GM23338 (cell line): ENCODE measurements around the gene SPINK14. TPM values are rescaled to one million over a fixed set of nuclear protein-coding genes. Genes with fewer than 3 reads are reported as not detected.

Experiments used
- ATAC-seq: fragments of 200-7000 bp; cut with Tn5 transposase; 3 replicates; pipeline ENCODE4 v1.9.1; 2020
- DNase-seq: peaks from one replicate; pipeline ENCODE4 v3.0.0-alpha.2; 2015; ENCODE audit warnings: low spot score
- H2AFZ ChIP-seq: fragments of 200-600 bp; sonication (generic); 2 replicates; pipeline ENCODE4 v1.8.0; 2016; ENCODE audit warnings: antibody characterized with exemption, mild to moderate bottlenecking, moderate library complexity
- H3F3A ChIP-seq: fragments of 200-600 bp; sonication (generic); replicated peaks from 2 replicates; pipeline ENCODE4 v1.8.0; 2017; ENCODE audit warnings: antibody characterized with exemption, mixed run types, low read depth
- H3K27ac ChIP-seq: fragments of 200-600 bp; sonication (generic); 2 replicates; pipeline ENCODE4 v1.6.1; 2016; ENCODE audit warnings: low read depth
- H3K27me3 ChIP-seq: fragments of 200-600 bp; sonication (generic); 2 replicates; pipeline ENCODE4 v1.8.0; 2016; ENCODE audit warnings: mild to moderate bottlenecking, mixed run types, moderate library complexity; ENCODE audit not compliant: insufficient read depth
- H3K36me3 ChIP-seq: fragments of 200-600 bp; sonication (generic); 2 replicates; pipeline ENCODE4 v1.8.0; 2016; ENCODE audit warnings: mild to moderate bottlenecking; ENCODE audit not compliant: insufficient read depth
- H3K4me1 ChIP-seq: fragments of 200-600 bp; sonication (generic); 2 replicates; pipeline ENCODE4 v1.8.0; 2016; ENCODE audit warnings: mild to moderate bottlenecking, moderate library complexity; ENCODE audit not compliant: insufficient read depth
- H3K4me2 ChIP-seq: fragments of 200-600 bp; sonication (generic); 2 replicates; pipeline ENCODE4 v1.7.1; 2017; ENCODE audit warnings: mixed run types
- H3K4me3 ChIP-seq: fragments of 200-600 bp; sonication (generic); 2 replicates; pipeline ENCODE4 v1.6.1; 2016; ENCODE audit warnings: mixed run types
- H3K79me2 ChIP-seq: fragments of 200-600 bp; sonication (generic); replicated peaks from 2 replicates; pipeline ENCODE4 v1.8.0; 2017; ENCODE audit warnings: mild to moderate bottlenecking; ENCODE audit not compliant: insufficient read depth
- H3K9me2 ChIP-seq: fragments of 200-600 bp; sonication (generic); 2 replicates; pipeline ENCODE4 v1.8.0; 2017; ENCODE audit not compliant: insufficient read depth
- H4K20me1 ChIP-seq: fragments of 200-600 bp; sonication (generic); replicated peaks from 2 replicates; pipeline ENCODE4 v1.8.0; 2017; ENCODE audit warnings: mild to moderate bottlenecking; ENCODE audit not compliant: insufficient read depth
- H3K27ac Mint-ChIP-seq: 2 replicates; pipeline ENCODE4 v1.8.0; 2020; ENCODE audit warnings: inconsistent platforms, mild to moderate bottlenecking, moderate library complexity, mixed read lengths
- H3K27me3 Mint-ChIP-seq: 3 replicates; pipeline ENCODE4 v1.8.0; 2022; ENCODE audit warnings: low read depth, mild to moderate bottlenecking, moderate library complexity, mixed read lengths, inconsistent platforms; ENCODE audit not compliant: insufficient read depth, poor library complexity
- H3K36me3 Mint-ChIP-seq: 3 replicates; pipeline ENCODE4 v1.8.0; 2021; ENCODE audit warnings: low read depth, mild to moderate bottlenecking, inconsistent platforms, moderate library complexity, mixed read lengths
- H3K4me1 Mint-ChIP-seq: 3 replicates; pipeline ENCODE4 v1.8.0; 2020; ENCODE audit warnings: mild to moderate bottlenecking, inconsistent platforms, mixed read lengths
- H3K4me3 Mint-ChIP-seq: 3 replicates; pipeline ENCODE4 v1.8.0; 2021; ENCODE audit warnings: moderate library complexity, mild to moderate bottlenecking, inconsistent platforms, mixed read lengths
- H3K9me3 Mint-ChIP-seq: 3 replicates; pipeline ENCODE4 v1.8.0; 2020; ENCODE audit warnings: moderate library complexity, mild to moderate bottlenecking, inconsistent platforms, mixed read lengths
- CREB1 ChIP-seq: fragments of 250-450 bp; sonication (Bioruptor Pico); IDR thresholded peaks from 2 replicates; pipeline ENCODE4 v1.5.0; 2020; ENCODE audit warnings: low read depth, mild to moderate bottlenecking, moderate library complexity
- EZH2 ChIP-seq: fragments of 200-600 bp; sonication (generic); IDR thresholded peaks from one replicate; pipeline ENCODE4 v1.8.0; 2017; ENCODE audit warnings: antibody characterized with exemption, mild to moderate bottlenecking, low read depth; ENCODE audit not compliant: unreplicated experiment
- EZH2phosphoT487 ChIP-seq: fragments of 200-600 bp; sonication (generic); IDR thresholded peaks from one replicate; pipeline ENCODE4 v1.8.1; 2018; ENCODE audit warnings: antibody characterized with exemption; ENCODE audit not compliant: unreplicated experiment
- JUNB ChIP-seq: IDR thresholded peaks from one replicate; pipeline ENCODE4 v1.6.1; 2016; ENCODE audit warnings: antibody characterized with exemption; ENCODE audit not compliant: unreplicated experiment
- NANOG ChIP-seq: IDR thresholded peaks from 2 replicates; pipeline ENCODE4 v1.6.1; 2016; ENCODE audit warnings: antibody characterized with exemption, borderline replicate concordance
- STAT1 ChIP-seq: IDR thresholded peaks from one replicate; pipeline ENCODE4 v1.6.1; 2016; ENCODE audit warnings: antibody characterized with exemption; ENCODE audit not compliant: unreplicated experiment
- ZNF331 ChIP-seq: fragments of 250-450 bp; sonication (Bioruptor Pico); IDR thresholded peaks from 2 replicates; pipeline ENCODE4 v1.5.0; 2020; ENCODE audit warnings: low read depth, mild to moderate bottlenecking, moderate library complexity
- polyA plus RNA-seq: library from polyadenylated mRNA; unstranded; fragments of >200 nt; fragmentation: Nextera tagmentation; extraction: Ambion mirVana; gene quantifications from 2 replicates; pipeline ENCODE4 v1.2.1, GENCODE V29; 2016
- total RNA-seq: library from RNA; depleted of rRNA; stranded (reverse); fragments of >200 nt; shearing (Covaris generic); gene quantifications from 2 replicates; pipeline ENCODE4 v1.2.3, GENCODE V29; 2014
- TF ChIP-seq, protein P1 (sequence below): IDR thresholded peaks from 2 replicates; pipeline ENCODE4 v1.6.1; 2016; ENCODE audit warnings: antibody characterized with exemption
- TF ChIP-seq, protein P2 (sequence below), 2 experiments: fragments of 200-600 bp in 1 of 2; sonication (generic) in 1 of 2; conservative IDR thresholded peaks; 2 replicates each; pipeline versions ENCODE4 v1.5.1 to v1.6.1; 2016 to 2017; ENCODE audit warnings: antibody characterized with exemption in 2 of 2, low read depth in 2 of 2, mild to moderate bottlenecking in 2 of 2, moderate library complexity in 1 of 2
- TF ChIP-seq, protein P3 (sequence below): fragments of 250-450 bp; sonication (Bioruptor Pico); IDR thresholded peaks from 2 replicates; pipeline ENCODE4 v1.5.0; 2020; ENCODE audit warnings: mild to moderate bottlenecking, moderate library complexity

The SPINK14 gene
- total and polyA plus RNA-seq, 2 experiments from 2014 or later = not detected

DNA sequence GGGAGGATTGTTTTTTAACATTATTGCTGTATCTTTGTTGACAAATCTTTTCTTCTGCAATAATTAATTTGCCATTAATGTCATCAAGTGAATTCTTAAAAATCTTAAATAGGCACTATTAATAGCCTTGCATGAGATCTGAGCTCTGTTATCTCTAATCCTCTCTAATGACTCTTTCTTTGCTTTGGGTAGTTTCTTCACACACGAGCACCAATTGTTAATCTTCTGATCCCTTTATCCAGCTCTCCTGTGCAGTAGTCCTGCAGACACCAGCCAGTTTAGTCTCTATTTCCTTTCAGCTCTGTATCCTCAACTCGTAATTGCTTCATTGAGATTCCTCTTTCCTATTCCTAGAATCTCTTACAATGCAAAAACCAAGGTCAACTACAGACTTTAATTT lies 8.1 kb downstream of the SPINK14 start:
- Histone ChIP-seq H3K27ac (no peak overlapping the region), H4K20me1 (no peaks in the 10 kb centered on the region), H3K4me1 (no peaks in the 10 kb centered on the region), H3K4me2 (no peak overlapping the region), H2AFZ (no peak overlapping the region), H3K79me2 (no peaks in the 10 kb centered on the region), H3K36me3 (no peaks in the 10 kb centered on the region), H3K9me2 (no peaks in the 10 kb centered on the region; the same call in 1 of the 2 replicates), H3K27me3 (no peaks in the 10 kb centered on the region), H3F3A (no peaks in the 10 kb centered on the region), H3K4me3 (no peak overlapping the region)
- Mint-ChIP-seq H3K27me3 (peaks cover 2% of the 10 kb centered on the region), H3K36me3 (no peaks in the 10 kb centered on the region), H3K9me3 (no peaks in the 10 kb centered on the region), H3K27ac (no peak overlapping the region), H3K4me3 (no peak overlapping the region), H3K4me1 (no peaks in the 10 kb centered on the region)
- DNase-seq (no peak), ATAC-seq (no peak)
- TF ChIP-seq, protein P1, sequence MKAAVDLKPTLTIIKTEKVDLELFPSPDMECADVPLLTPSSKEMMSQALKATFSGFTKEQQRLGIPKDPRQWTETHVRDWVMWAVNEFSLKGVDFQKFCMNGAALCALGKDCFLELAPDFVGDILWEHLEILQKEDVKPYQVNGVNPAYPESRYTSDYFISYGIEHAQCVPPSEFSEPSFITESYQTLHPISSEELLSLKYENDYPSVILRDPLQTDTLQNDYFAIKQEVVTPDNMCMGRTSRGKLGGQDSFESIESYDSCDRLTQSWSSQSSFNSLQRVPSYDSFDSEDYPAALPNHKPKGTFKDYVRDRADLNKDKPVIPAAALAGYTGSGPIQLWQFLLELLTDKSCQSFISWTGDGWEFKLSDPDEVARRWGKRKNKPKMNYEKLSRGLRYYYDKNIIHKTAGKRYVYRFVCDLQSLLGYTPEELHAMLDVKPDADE = no peak
- no peak for TF ChIP-seq EZH2phosphoT487
- no peak for TF ChIP-seq JUNB
- TF ChIP-seq, protein P2, sequence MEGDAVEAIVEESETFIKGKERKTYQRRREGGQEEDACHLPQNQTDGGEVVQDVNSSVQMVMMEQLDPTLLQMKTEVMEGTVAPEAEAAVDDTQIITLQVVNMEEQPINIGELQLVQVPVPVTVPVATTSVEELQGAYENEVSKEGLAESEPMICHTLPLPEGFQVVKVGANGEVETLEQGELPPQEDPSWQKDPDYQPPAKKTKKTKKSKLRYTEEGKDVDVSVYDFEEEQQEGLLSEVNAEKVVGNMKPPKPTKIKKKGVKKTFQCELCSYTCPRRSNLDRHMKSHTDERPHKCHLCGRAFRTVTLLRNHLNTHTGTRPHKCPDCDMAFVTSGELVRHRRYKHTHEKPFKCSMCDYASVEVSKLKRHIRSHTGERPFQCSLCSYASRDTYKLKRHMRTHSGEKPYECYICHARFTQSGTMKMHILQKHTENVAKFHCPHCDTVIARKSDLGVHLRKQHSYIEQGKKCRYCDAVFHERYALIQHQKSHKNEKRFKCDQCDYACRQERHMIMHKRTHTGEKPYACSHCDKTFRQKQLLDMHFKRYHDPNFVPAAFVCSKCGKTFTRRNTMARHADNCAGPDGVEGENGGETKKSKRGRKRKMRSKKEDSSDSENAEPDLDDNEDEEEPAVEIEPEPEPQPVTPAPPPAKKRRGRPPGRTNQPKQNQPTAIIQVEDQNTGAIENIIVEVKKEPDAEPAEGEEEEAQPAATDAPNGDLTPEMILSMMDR (conservative IDR thresholded peaks at IDR 0.05; ENCODE audit: low read depth in 2 of 2) = no peak
- no peak for TF ChIP-seq EZH2
- TF ChIP-seq STAT1 = no peak
- no peak for TF ChIP-seq ZNF331 (CRISPR knock-in tag)

DNA sequence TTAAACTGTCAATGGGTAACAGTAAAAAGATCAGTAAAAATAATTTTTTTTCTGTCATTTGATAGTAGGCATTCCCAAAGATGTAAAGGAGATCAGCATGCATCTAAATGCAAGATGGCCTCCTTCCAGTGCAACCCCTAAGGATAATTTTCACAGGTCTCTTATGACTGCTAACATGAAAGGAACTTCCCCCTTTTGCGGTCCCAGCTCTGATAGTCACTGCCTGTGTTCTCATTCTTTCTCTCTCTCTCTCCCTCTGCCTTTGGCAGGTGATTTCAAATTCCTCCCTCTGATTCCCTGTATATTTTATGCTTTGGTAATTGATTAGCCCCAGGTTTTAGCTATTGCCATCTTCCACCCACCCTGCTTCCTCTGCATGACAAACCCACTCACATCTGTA lies 8.9 kb downstream of the SPINK14 start:
- Mint-ChIP-seq H3K4me3 (no peak overlapping the region), H3K36me3 (no peaks in the 10 kb centered on the region), H3K4me1 (no peaks in the 10 kb centered on the region), H3K27ac (no peak overlapping the region), H3K9me3 (no peaks in the 10 kb centered on the region), H3K27me3 (peaks cover 2% of the 10 kb centered on the region)
- DNase-seq = no peak
- Histone ChIP-seq H3K79me2 (no peaks in the 10 kb centered on the region), H2AFZ (no peak overlapping the region), H3K36me3 (no peaks in the 10 kb centered on the region), H3K27me3 (no peaks in the 10 kb centered on the region), H3F3A (no peaks in the 10 kb centered on the region), H3K4me3 (no peak overlapping the region), H3K4me1 (no peaks in the 10 kb centered on the region), H3K4me2 (no peak overlapping the region), H3K9me2 (no peaks in the 10 kb centered on the region; the same call in 1 of the 2 replicates), H3K27ac (no peak overlapping the region), H4K20me1 (no peaks in the 10 kb centered on the region)
- ATAC-seq = no peak
- TF ChIP-seq NANOG (no peak), EZH2phosphoT487 (no peak), ZNF331 (CRISPR knock-in tag) (no peak), CREB1 (no peak), JUNB (no peak)
- TF ChIP-seq, protein P3, sequence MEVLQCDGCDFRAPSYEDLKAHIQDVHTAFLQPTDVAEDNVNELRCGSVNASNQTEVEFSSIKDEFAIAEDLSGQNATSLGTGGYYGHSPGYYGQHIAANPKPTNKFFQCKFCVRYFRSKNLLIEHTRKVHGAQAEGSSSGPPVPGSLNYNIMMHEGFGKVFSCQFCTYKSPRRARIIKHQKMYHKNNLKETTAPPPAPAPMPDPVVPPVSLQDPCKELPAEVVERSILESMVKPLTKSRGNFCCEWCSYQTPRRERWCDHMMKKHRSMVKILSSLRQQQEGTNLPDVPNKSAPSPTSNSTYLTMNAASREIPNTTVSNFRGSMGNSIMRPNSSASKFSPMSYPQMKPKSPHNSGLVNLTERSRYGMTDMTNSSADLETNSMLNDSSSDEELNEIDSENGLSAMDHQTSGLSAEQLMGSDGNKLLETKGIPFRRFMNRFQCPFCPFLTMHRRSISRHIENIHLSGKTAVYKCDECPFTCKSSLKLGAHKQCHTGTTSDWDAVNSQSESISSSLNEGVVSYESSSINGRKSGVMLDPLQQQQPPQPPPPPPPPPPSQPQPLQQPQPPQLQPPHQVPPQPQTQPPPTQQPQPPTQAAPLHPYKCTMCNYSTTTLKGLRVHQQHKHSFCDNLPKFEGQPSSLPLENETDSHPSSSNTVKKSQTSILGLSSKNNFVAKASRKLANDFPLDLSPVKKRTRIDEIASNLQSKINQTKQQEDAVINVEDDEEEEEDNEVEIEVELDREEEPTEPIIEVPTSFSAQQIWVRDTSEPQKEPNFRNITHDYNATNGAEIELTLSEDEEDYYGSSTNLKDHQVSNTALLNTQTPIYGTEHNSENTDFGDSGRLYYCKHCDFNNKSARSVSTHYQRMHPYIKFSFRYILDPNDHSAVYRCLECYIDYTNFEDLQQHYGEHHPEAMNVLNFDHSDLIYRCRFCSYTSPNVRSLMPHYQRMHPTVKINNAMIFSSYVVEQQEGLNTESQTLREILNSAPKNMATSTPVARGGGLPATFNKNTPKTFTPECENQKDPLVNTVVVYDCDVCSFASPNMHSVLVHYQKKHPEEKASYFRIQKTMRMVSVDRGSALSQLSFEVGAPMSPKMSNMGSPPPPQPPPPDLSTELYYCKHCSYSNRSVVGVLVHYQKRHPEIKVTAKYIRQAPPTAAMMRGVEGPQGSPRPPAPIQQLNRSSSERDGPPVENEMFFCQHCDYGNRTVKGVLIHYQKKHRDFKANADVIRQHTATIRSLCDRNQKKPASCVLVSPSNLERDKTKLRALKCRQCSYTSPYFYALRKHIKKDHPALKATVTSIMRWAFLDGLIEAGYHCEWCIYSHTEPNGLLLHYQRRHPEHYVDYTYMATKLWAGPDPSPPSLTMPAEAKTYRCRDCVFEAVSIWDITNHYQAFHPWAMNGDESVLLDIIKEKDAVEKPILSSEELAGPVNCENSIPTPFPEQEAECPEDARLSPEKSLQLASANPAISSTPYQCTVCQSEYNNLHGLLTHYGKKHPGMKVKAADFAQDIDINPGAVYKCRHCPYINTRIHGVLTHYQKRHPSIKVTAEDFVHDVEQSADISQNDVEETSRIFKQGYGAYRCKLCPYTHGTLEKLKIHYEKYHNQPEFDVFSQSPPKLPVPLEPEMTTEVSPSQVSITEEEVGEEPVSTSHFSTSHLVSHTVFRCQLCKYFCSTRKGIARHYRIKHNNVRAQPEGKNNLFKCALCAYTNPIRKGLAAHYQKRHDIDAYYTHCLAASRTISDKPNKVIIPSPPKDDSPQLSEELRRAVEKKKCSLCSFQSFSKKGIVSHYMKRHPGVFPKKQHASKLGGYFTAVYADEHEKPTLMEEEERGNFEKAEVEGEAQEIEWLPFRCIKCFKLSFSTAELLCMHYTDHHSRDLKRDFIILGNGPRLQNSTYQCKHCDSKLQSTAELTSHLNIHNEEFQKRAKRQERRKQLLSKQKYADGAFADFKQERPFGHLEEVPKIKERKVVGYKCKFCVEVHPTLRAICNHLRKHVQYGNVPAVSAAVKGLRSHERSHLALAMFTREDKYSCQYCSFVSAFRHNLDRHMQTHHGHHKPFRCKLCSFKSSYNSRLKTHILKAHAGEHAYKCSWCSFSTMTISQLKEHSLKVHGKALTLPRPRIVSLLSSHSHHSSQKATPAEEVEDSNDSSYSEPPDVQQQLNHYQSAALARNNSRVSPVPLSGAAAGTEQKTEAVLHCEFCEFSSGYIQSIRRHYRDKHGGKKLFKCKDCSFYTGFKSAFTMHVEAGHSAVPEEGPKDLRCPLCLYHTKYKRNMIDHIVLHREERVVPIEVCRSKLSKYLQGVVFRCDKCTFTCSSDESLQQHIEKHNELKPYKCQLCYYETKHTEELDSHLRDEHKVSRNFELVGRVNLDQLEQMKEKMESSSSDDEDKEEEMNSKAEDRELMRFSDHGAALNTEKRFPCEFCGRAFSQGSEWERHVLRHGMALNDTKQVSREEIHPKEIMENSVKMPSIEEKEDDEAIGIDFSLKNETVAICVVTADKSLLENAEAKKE (CRISPR knock-in tag) = no peak
- TF ChIP-seq, protein P1 = no peak
